ENCODE data around the gene SCUBE1.
A peak's percentile ranks its signal among the peaks of the same experiment; 100 is the strongest.

Gene SCUBE1

GRCh38 chr22:43236411-43237166, 106.6 kb downstream of the SCUBE1 start:
- DNase-seq (ENCODE audit: low spot score) = no peak

GRCh38 chr22:43235445-43236409, 107.4 kb downstream of the SCUBE1 start:
- no peak for DNase-seq (ENCODE audit: low spot score)

- no peak for DNase-seq (ENCODE audit: low spot score)
Measured at GRCh38 chr22:43234264-43234988, 108.7 kb downstream of the SCUBE1 start.

GRCh38 chr22:43233529-43233928, 109.6 kb downstream of the SCUBE1 start:
- DNase-seq (ENCODE audit: low spot score) = no peak

GRCh38 chr22:43232445-43232844, 110.7 kb downstream of the SCUBE1 start:
- no peak for DNase-seq (ENCODE audit: low spot score)

GRCh38 chr22:43231724-43232034, 111.5 kb downstream of the SCUBE1 start:
- no peak for DNase-seq (ENCODE audit: low spot score)

- peak; percentile 68 for DNase-seq (ENCODE audit: low spot score)
Measured at GRCh38 chr22:43230971-43231723, 112.0 kb downstream of the SCUBE1 start.

GRCh38 chr22:43230571-43230970, 112.6 kb downstream of the SCUBE1 start:
- no peak for DNase-seq (ENCODE audit: low spot score)

- no peak for DNase-seq (ENCODE audit: low spot score)
Measured at GRCh38 chr22:43228863-43229262, 114.3 kb downstream of the SCUBE1 start.

- peak; percentile 56 for DNase-seq (ENCODE audit: low spot score)
Measured at GRCh38 chr22:43228330-43228729, 114.8 kb downstream of the SCUBE1 start.

GRCh38 chr22:43227239-43227630, 115.9 kb downstream of the SCUBE1 start:
- no peak for DNase-seq (ENCODE audit: low spot score)

GRCh38 chr22:43226377-43227238, 116.6 kb downstream of the SCUBE1 start:
- DNase-seq (ENCODE audit: low spot score) = peak; percentile 45

- DNase-seq (ENCODE audit: low spot score) = no peak
Measured at GRCh38 chr22:43225609-43226008, 117.6 kb downstream of the SCUBE1 start.

- DNase-seq (ENCODE audit: low spot score) = no peak
Measured at GRCh38 chr22:43222987-43223386, 120.2 kb downstream of the SCUBE1 start.

GRCh38 chr22:43222262-43222661, 120.9 kb downstream of the SCUBE1 start:
- DNase-seq (ENCODE audit: low spot score) = no peak

- no peak for DNase-seq (ENCODE audit: low spot score)
Measured at GRCh38 chr22:43220625-43221380, 122.4 kb downstream of the SCUBE1 start.

- no peak for DNase-seq (ENCODE audit: low spot score)
Measured at GRCh38 chr22:43218786-43219185, 124.4 kb downstream of the SCUBE1 start.

- no peak for DNase-seq (ENCODE audit: low spot score)
Measured at GRCh38 chr22:43217285-43218030, 125.7 kb downstream of the SCUBE1 start.

- DNase-seq (ENCODE audit: low spot score) = no peak
Measured at GRCh38 chr22:43216738-43217137, 126.4 kb downstream of the SCUBE1 start.

Data from COLO829 (cell line).